GM21367 (cell line): ENCODE measurements around the gene PRDM16.

Experiments
- ATAC-seq: cut with Tn5 transposase; IDR thresholded peaks from one replicate; pipeline ENCODE4 v1.9.1; 2021; ENCODE audit not compliant: unreplicated experiment

The PRDM16 gene

DNA sequence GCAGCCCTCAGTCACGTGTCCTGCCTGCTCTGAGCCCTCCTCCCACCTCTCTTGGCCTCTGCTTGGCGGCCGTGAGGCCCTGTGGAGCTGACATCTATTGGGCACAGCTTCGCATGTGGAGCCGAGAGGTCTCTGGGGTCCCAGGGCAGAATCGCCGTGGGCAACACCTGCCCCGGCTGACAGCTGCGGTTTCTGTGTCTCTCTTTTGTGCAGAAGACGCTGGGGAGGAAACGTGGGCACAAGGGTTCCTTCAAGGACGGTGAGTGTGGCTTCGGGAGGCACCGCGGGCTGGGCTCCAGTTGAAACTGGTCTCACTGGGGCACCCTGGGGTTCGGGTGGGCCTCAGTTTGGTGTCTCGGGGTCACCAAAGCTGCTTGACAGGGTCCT lies 396.9 kb downstream of the PRDM16 start:
- ATAC-seq: no peak

DNA sequence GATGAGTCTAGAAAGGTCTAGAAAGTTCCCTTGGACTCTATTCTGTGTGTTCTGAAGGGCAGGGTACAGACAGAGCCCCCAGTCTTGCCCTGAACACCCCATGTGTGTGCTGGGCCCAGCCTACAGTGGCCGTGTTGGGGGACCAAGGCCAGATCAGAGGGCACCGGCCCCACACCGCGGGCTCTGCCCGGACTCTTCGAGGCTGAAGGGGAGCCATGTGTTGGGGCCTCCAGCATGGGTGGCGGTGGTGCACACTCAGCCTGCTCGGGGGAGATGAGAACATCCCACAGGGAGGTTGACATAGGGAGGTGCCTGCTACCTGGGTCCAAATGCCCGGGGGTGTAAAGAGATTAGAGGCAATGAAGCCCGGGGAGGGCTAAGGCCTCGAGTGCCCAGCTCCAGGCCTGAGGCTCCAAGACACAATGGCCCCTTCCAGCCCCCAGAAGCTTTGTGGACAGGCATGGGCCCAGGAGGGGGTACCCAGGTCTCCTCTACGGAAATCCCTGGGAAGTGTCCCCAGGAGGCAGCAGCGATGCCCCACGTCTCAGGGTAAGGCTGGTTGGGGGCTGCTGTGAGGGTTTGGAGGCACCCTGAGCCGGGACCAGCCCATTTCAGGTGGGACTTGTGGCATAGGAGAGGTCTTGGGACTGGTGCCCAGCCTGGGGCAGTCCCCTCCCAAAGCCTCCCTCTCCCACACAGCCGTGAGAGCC lies 397.5 kb downstream of the PRDM16 start:
- ATAC-seq: no peak

DNA sequence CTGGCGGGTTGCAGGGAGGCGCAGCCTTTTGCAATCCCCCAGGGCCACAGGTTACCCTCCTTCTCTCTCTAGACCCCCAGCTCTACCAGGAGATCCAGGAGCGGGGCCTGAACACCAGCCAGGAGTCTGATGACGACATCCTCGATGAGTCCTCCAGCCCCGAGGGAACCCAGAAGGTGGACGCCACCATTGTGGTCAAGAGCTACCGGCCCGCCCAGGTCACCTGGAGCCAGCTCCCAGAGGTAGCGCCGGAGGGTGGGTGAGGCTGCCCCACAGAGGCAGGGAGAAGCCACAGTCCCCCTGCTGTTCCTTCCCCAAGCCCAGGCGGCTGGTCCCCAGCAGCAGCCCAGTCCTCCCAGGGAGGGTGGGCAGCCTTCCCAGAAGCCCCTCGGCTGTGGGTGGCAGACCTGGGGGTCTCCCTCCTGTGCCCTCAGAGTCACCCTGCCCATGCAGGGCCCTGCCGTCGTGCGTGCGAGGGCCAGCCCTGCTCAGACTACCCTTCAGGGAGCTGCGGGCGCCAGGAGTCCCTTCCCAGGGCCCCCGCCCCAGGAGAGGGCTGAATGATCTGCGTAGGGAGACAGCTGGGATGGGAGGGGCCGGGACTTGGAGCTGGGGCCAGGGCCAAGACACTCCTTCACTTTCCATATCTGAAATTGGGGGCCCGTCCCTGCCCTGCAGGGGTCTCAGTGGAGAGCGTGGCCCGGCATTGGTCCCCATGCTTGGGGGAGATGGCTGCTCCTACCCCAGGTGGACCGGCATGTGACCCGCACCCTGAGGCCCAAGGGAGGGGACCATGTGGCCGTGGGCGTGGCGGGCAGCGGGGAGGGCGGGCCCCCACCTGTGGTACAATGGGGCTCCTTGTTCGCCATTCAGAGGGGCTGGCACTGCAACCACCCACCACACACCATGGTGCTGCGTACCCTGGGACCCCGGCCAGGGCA lies 398.4 kb downstream of the PRDM16 start:
- no peak for ATAC-seq

DNA sequence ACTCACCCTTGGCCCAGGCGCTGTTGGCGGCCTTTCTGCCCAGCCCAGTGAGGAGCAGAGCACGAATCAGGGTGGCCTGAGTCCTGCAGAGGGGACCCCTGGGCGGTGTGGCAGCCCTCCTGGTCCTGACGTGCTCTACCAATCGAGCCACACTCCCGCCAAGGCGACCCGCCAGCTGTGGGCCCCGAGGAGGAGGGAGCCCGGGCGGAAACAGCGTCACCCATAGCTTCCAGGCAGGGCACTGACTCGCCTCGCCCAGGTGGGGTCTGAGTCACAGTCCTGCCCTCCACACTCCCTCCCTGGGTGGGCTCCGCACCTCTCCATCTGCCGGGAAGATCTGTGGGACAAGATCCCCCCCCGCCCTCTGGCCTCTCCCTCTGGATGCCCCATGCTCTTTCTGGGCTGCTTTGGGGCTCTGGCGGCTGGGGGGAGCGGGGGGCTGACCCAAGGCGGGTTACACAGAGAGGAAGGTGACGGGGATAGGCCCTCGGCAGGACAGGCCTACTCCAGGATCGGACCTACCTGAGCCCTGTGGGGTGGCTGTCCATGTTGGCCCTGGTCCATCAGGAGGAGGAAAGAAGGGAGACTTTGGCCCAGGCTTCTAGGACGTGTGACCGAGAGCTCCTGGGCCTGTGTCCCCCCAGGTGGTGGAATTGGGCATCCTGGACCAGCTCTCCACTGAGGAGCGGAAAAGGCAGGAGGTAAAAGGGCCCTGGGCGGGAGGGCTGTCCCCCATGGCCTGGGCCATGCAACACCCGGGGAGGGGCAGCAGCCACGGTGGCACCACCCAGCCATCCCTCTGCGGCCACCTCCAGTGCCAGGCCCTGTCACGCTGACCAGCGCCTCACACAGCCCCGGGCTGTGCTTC lies 399.5 kb downstream of the PRDM16 start:
- ATAC-seq: no peak

DNA sequence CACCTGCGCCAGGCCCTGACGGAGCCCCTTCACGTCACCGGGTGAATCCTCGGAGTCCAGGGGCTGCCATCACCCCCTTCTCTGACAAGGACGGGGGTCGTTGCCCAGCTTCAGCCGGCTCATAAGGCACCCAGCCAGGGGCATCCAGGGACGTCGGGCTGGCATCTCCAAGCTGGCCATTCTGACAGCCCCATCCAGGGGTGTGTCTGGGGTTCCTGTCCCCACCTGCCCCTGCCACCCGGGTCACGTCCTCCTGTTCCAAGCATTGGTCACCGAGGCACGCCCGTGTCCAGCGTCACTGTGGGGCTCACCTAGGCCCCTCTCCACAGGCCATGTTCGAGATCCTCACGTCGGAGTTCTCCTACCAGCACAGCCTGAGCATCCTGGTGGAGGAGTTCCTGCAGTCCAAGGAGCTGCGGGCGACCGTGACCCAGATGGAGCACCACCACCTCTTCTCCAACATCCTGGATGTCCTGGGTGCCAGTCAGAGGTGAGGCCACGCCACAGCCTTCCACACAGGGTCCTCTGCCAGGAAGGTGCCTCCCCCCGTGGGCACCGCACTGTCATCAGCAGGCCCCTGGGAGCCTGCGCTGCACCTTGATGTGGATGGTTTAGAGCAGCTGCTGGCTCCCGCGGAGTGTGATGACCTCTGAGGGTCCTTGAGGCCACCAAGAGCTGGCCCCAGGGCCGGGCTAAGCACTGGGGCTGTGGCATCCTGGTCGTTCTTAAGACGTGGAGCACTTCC lies 400.3 kb downstream of the PRDM16 start:
- ATAC-seq: no peak

DNA sequence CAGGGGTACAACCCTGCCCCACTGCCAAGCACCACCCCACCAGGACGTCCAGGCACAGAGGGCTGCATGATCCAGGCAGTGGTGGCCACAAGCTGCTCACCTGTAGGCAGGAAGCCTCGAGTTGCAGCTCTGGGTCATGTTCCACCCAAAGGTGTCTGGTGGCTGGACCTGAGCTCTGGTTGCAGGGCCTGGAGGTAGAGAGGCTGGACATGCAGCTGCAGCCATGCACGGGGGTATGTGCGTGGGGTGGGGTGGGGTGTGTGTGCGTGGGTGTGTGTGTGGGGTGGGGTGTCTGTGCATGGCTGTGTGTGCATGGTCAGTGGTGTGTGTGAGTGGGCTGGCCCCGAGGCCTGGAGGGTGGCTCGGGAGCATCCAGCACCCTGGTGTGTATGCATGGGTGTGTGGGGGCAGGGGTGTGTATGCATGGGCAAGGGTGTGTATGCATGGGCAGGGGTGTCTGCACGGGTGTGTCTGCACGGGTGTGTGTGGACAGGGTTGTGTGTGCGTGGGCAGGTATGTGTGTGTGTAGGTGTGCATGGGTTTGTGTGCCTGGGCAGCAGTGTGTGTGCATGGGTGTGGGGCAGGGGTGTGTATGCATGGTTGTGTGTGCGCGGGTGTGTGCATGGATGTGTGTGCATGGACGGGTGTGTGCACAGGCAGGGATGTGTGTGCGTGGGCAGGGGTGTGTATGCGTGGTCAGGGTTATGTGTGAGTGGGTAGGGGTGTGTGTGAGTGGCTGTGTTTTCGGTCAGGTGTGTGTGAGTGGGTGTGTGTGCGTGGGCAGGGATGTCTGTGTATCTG lies 401.0 kb downstream of the PRDM16 start:
- no peak for ATAC-seq

DNA sequence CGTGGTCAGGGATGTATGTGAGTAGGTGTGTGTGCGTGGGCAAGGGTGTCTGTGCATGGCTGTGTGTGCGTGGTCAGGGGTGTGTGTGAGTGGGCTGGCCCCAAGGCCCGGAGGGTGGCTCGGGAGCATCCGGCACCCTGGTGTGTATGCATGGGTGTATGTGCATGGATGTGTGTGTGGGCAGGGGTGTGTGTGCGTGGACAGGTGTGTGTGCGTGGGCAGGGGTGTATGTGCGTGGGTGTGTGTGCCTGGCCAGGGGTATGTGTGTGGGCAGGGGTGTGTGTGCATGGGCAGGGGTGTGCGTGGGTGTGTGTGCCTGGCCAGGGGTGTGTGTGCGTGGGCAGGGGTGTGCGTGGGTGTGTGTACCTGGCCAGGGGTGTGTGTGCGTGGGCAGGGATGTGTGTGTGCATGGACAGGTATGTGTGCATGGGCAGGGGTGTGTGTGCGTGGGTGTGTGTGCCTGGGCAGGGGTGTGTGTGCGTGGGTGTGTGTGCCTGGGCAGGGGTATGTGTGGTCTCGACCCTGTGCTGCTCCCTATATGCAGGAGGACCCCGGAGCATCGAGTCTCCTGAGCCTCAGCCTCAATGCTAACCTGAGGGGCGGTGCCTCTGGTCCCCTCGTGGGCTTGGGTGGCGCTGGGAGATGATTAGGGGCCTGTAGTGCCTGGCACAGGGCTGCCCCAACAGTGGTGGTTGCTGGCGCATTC lies 401.8 kb downstream of the PRDM16 start:
- no peak for ATAC-seq

DNA sequence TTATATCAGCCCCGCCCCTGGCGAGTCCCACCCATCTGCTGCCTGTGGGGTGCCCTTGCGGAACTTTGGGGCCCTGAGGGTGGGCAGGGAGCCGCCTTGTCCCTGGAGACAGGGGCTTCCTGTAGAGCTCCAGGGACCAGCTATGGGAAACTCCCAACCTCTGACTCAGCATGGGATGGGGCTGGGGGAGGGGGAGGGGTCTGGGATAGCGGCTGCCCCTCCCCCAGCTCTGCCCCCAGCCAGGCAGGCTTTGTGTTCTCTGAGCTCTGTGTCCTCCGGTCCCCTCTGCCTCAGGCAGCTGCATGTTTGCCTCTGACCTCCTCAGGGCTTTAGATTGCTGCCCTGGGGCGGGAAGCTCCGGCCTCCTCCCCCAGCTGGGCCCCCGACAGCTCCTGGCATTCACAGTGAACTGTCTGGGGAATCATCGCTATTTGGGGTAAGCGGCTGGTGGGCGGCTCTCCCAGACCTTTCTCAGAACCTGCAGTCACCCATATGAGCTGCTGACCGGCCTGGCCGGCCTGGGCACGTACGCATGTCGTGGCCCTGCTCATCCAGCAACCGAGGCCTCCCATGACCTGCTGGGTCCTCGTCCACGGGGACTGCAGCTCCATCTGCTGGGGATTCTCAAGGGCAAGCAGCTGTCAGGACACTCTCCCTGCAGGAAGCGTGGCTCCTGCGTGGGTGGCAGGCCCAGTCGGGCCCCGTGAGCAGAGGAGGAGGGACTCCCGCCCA lies 402.5 kb downstream of the PRDM16 start:
- ATAC-seq: no peak

DNA sequence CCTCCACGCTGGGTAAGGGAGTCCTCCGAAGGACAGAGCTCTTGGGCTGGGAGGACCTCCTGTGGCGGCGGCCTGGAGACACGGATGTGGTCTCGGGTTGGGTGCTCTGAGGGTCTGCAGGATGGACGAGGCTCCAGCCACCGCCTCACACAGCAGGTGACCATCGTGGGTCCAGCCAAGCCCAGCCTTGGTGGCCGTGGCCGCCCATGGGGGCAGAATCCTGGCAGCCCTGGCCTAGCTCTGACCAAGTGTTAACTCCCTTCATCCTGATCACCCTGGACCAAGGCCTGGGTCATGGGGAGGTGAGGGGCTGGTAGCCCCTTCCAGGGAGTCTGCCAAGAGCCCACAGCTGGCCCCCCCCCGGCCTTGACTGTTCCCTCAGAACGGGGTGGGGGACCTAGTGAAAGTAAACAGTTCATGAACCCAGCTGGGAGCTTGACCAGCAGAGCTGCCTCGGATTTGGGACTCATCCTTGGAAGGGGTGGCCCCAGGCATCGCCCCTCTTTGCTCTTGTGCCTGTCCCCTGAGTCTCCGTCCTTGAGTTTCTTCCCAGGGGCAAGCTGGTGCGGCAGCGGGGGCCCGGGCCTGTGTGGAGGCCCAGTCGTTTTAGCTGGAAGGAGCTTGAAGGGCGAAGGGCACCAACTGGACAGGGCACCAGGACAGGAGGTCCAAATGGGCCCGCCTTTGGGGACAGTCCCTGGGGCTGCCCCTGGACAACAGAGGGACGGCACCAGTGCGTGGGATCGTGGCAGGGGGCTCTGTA lies 403.3 kb downstream of the PRDM16 start:
- no peak for ATAC-seq

DNA sequence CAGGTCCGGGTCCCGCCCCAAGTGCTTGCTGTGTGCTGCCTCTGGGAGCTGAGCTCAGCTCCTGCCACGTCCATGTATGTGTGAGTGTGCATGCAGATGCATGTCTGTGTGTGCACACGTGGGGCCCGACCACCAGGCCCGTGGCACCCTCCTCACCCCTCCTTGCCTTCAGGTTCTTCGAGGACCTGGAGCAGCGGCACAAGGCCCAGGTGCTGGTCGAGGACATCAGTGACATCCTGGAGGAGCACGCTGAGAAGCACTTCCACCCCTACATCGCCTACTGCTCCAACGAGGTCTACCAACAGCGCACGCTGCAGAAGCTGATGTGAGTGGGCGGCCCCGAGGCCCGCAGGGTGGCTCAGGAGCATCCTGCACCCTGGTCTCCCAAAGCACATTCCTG lies 403.9 kb downstream of the PRDM16 start:
- no peak for ATAC-seq

DNA sequence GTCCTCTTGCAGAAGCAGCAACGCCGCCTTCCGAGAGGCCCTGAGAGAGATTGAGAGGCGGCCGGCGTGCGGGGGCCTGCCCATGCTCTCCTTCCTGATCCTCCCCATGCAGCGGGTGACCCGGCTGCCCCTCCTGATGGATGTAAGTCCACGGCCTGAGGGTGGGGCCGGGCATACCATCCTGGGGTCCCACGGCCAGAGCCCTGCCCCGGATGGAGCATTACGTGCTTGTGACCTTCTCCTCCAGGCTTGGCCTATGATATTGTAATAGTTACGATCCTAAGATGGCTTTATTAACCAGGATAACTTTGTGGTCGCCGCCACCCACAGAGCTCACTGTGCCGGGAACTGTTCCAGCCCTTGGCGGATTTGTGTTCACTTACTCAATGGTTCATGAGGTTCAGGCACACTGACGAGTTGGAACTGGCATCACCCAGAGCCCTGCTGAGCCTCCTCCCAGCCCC lies 404.4 kb downstream of the PRDM16 start:
- ATAC-seq: no peak

DNA sequence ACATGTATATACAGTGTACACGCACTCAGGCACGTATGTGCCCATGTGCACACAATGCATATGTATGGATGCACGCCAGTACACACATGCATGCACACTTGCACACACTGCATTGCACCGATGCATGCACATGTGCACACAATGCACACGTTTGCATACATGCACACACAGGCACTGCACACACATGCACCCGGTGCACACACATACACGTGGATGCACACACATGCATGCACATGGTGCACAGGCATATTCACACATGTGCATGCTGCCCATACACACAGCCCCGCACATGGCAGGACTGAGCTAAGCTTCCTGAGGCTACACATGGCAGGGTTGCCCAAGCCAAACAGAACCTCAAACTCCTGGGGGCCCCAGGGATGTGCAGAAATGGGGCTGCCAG lies 405.0 kb downstream of the PRDM16 start:
- no peak for ATAC-seq

DNA sequence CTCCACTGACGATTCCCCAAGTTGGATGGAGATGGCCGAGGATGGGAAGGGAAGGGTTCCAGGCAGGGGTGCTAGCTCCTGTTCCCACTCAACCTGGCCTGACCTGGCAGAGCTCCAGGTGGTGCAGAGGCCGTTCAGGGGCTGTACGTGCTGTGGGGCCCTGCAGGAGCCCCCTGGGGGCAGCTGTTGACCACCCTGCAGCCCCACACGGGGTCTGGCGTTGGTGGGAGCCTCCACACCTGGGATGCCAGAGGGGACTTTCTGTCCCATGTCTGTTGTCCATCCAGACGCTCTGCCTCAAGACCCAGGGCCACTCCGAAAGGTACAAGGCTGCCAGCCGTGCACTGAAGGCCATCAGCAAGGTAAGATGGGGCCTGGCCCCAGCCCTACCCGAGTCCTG lies 405.4 kb downstream of the PRDM16 start:
- ATAC-seq: no peak

DNA sequence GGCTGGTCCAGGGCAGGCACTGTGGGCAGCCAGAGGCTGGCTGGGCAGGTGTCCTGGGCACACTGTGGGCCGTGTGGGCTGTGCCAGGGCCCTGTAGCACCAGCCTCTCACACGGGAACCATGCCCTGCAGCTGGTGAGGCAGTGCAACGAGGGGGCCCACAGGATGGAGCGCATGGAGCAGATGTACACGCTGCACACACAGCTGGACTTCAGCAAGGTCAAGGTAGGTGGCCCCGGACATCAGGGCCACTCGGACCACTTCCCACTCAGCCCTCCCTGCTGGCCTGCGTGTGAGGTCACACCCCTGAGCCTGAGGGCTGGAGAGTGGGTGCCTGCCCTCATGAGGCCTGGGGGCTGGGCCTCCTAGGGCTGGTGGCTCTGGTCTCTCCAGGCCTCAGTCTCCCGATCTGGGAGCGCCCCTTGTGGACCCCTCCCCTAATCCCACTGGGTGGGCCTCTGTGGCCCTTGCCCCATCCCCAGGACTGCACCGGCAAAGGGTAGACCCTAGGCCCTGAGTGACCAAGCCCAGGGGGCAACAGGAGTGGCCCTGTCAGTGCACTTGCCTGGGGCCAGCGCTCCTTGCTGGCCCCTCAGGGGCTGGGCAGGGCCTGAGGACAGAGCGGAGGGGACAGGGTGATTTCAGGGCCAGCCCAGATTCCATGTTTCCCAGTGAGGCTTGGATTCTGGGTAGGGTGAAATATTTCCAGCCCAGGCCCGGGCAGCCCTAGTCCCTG lies 407.0 kb downstream of the PRDM16 start:
- ATAC-seq: no peak

DNA sequence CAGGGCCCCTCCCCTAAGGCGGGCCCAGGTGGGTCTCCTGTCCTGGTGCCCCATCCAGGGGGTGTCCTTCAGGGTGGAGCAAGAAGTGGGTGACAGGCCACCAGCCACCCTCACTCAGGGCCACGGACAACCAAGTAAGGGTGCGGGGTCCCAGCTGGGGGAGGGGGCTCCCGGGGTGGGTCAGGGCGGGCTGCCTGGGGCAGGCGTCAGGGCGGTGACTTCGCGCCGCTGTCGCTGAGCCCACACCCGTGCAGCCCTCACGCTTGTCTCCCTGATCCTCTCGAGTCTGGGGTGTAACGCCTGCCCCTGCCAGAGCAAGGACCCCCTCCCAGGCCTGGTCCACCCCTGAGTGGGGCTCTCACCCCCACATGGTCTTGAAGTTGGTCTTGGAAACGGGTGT lies 407.7 kb downstream of the PRDM16 start:
- ATAC-seq: no peak

DNA sequence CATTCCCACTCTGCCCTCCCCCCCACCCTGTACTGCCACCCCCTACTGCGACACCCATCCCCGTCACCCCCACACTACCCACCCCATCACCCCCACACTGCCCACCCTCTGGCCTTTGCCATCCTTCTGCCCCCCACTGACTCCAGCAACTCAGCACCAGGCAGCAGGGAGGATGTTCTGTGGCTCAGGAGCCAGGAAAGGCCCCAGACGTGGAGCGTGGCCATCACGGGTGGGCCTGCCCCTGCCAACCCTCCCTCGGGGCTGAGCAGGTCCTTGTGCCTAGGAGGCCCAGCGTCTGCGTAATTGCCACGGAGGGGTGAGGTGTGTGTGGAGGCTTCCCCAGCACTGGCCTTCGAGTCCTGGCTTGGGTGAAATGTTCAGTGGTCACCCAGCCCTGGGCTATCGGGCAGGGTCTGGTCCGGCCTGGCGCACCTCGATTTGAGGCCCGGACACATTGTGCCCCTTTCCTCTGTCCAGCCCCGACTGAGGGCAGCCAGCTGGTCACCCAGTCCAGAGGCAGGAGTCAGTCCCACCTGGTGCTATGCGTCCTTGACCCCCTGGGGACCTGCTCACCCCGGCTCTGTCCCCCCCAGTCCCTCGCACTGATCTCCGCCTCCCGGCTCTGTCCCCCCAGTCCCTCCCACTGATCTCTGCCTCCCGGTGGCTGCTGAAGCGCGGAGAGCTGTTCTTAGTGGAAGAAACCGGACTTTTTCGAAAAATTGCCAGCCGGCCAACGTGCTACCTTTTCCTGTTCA lies 408.4 kb downstream of the PRDM16 start:
- no peak for ATAC-seq
